HG03575 (cell line): ENCODE results near the gene ALPP.

Experiments used
- ATAC-seq: cut with Tn5 transposase; IDR thresholded peaks from one replicate; pipeline ENCODE4 v1.9.1; 2021; ENCODE audit not compliant: unreplicated experiment, insufficient number of reproducible peaks, low FRiP score; ENCODE audit errors: extremely low read depth

Gene ALPP

DNA sequence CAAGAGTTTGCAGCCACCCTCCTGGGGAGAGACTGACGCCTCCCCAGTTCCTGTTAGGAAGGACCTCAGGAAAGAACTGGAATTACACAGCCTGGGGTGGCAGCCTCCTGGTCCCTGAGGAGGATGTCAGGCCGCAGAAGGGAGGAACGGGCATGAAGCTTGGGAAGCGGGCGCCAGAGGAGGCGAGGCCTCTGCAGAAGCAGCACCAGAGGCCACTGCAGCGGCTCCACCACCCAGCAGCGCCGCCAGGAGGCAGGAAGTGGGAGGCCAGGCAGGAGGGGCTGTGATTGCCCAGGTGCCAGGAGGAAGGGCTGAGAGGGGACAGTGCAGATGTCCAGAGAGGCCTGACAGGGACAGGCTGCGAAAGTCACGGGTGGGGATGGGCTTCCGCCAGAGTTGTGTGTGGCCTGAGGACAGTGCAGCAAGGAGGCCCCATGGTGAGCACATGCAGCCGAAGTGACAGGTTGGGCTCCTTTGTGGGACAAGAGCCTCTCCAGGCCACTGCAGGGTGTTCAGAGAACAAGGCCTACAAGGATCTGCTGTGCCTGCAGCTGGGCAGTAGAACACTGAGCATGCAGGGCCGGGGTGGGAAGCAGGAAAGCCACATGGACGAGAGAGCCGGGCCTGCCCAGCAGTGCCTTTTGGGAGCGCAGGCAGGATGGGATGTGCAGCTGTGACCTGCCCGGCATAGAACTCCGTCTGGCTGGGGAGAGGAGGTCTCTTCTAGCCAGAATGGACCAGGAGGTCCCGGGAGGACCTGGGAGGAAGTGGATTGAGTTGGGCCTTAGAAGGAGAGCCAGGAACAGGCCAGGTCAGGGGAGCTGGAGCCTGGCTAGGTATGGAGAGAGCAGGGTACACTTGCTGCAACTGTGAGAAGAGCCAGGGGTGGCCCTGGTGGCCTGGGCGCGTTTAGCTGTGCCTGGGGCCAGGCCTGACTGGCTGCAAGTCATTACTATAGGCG is 39.1 kb upstream of the ALPP start:
- no peak for ATAC-seq

GRCh38 chr2:232340171-232340935 is 38.2 kb upstream of the ALPP start:
- ATAC-seq, result no peak

GRCh38 chr2:232341061-232341738 is 37.4 kb upstream of the ALPP start:
- no peak for ATAC-seq

DNA sequence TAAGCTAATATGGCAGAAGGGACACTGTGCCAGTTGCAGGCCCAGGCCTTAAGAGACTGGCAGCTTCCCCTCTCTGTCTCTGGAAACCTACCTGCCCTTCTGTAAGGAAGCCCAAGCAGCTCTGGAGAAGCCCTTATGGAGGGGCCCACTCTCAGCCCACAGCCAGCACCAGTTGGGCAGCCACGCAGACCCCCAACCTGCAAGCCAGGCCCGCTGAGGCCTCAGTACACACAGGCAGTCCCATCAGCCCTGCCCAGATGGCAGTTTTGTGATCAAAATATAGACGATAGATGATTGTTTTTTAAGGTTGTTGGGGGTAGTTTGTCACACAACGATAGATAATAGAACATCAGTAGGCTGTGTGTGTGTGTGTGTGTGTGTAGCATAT is 36.8 kb upstream of the ALPP start:
- ATAC-seq, result no peak

- no peak for ATAC-seq
Measured at GRCh38 chr2:232342635-232343565, 35.7 kb upstream of the ALPP start.

DNA sequence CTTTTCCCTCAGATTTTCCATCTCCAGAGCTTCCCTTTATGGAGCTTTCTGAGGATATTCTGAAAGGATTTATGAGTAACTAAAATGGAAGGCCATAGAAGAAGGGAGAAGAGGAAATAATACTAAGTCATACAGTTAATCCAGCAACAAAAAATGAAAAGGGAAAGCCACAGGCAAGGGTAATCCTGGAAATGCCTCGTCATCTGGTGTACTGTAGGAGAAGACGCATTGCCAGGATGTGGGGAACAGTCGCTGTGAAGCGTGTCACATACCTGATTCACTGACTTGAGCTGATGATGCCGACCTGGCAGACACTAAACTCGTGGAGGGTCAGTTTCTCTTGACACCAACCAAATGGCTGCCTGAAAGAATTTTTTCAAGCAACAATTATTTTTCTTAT is 34.7 kb upstream of the ALPP start:
- ATAC-seq, result no peak

DNA sequence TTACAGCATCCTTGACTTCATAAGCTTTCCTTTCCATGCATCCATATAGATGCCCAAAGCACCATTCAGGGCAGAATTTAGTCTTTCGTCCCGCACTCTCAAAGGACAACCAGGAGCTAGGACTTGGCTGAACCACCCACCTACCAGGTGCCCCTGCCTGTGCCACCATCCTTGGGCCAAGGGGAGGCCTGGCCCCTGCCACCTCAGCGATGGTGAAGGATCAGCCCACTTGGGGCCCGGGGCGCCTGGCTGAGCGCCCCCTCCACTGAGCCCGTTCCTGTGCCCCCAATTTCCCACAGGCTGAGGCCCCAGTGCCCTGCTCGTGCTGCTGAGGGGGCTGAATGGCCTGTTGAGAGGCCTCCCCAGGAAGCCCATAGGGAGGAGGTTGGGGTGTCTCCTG is 33.3 kb upstream of the ALPP start:
- ATAC-seq, result no peak

DNA sequence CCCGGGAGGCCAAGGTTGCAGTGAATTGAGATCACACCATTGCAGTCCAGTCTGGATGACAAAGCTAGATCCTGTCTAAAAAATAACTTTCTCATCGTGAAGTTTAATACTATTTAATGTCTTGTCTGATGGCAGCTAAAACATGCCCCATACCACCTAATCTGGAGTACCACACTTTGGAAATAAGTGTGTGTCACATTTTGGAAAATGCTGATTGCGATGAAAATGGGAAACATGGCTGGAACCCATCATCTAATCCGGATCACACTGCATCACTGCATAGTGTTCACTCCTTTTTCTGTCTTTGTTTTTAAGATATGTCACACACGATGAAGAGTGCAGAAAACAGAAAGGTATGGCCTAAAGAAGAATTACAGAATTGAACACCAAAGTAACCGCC is 31.2 kb upstream of the ALPP start:
- ATAC-seq, result no peak

GRCh38 chr2:232348936-232349335 is 29.6 kb upstream of the ALPP start:
- no peak for ATAC-seq

- no peak for ATAC-seq
Measured at GRCh38 chr2:232349546-232349945, 29.0 kb upstream of the ALPP start.

DNA sequence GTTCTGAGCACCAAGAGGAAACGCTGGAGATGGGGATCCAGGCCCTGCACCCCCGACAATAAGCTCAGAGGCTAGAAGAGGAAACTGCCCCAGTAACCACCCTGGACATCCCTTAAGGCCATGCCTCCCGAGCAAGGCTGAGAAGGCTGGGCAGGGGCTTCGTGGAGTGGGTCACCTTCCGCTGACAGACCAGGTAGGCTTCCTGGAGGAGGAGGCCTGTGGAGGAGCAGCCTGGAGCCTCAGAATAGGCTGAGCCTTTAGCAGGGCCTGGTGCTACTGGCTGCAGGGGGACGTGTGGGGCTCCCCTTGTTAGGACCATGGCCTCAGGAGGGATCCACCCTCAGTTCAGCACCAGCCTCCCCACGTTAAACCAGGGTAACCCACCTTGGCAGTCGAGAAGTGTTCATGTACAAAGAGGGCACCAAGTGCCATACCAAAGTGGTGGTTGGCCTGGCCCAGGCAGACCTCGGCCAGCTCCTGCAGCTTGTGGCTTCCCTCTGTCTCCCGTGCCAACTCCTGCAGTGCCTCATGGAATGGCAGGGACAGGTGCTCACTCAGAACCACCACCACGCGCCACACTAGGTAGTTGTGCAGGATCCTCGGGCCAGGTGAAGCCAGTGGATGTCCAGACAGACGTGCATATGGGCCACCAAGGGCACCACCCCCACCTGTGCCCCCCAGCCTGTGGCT is 28.5 kb upstream of the ALPP start:
- ATAC-seq, result no peak

GRCh38 chr2:232350804-232351685 is 27.5 kb upstream of the ALPP start:
- no peak for ATAC-seq

- no peak for ATAC-seq
Measured at GRCh38 chr2:232351686-232352510, 26.7 kb upstream of the ALPP start.

- ATAC-seq, result no peak
Measured at GRCh38 chr2:232352511-232353091, 25.9 kb upstream of the ALPP start.

- ATAC-seq, result no peak
Measured at GRCh38 chr2:232353096-232353495, 25.5 kb upstream of the ALPP start.

DNA sequence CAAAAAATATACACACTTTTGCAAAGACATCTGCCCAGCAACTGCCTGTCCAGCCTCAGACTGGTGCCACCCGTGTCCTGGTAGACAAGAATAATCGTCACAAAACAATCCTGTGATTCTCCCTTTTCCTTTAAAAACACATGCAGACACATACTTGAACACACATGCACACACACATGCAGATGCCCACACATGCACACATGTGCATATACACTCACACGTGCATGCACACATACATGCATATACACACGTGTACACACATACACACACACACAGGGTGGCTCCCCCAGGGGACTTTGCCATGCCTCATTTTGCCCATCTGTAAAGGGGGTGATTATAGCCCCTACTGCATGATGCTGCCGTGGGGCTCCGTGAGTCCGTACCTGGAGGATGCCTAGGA is 24.9 kb upstream of the ALPP start:
- ATAC-seq, result no peak
